GM10266 (cell line): ENCODE data around the gene HNRNPA0.

Experiments used
- DNase-seq: peaks from one replicate; pipeline ENCODE4 v3.0.0; 2012; ENCODE audit errors: extremely low spot score
- CTCF ChIP-seq: IDR thresholded peaks from 2 replicates; pipeline ENCODE4 v1.5.1; 2012; ENCODE audit warnings: mild to moderate bottlenecking, low read depth; ENCODE audit not compliant: control insufficient read depth, insufficient read depth; ENCODE audit errors: missing control alignments

HNRNPA0 gene

GRCh38 chr5:137741718-137742117 is 12.4 kb downstream of the HNRNPA0 start:
- DNase-seq, result no peak
- TF ChIP-seq CTCF, result no peak

GRCh38 chr5:137739737-137740136 is 14.4 kb downstream of the HNRNPA0 start:
- TF ChIP-seq CTCF, result no peak
- DNase-seq, result no peak

- TF ChIP-seq CTCF, result no peak
- DNase-seq, result no peak
Measured at GRCh38 chr5:137738947-137739346, 15.2 kb downstream of the HNRNPA0 start.

- TF ChIP-seq CTCF, result no peak
- no peak for DNase-seq
Measured at GRCh38 chr5:137737349-137738131, 16.6 kb downstream of the HNRNPA0 start.

GRCh38 chr5:137736496-137736895 is 17.7 kb downstream of the HNRNPA0 start:
- no peak for DNase-seq
- TF ChIP-seq CTCF, result no peak

- DNase-seq, result peak; percentile 56
- peak; percentile 39 for TF ChIP-seq CTCF
Measured at GRCh38 chr5:137735555-137736284, 18.4 kb downstream of the HNRNPA0 start, which contains the start of gene KLHL3. Gene KLHL3 (minus strand): TSS chr5:137736089. CDS start chr5:137735646, 443 bp downstream.
